ENCODE measurements around the gene AGAP9.
"Not testable (repeated sequence)": the region's sequence is repeated elsewhere in the genome, so short reads cannot be mapped to it uniquely, and the experiment has no call there.

Gene AGAP9

DNA sequence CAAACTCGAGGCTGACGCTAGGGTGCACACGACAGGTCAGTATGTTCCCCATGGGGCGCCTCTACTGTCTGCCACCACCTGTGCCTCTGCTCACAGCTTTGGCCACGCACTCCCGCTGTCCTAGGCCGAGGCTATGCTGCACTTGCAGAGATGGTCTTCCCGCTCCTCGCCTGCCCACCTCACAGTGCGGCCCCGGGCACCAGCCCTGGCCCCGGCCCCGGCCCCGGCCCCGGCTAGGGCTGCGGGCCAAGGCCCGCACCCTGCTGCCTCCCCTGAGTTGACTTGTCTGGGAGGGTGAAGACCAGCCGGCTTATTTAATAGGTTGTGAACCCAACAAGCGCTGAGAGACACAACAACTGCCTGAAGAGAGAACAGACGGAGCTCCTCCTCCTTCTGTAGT is at the start of gene AGAP9:
Gene AGAP9, minus strand, starts transcription at position 164 of the 400 bp plus-strand sequence. Its CDS starts 112 bp downstream, at position 52.
- not testable (repeated sequence) for DNase-seq (ENCODE audit: low read depth)

DNA sequence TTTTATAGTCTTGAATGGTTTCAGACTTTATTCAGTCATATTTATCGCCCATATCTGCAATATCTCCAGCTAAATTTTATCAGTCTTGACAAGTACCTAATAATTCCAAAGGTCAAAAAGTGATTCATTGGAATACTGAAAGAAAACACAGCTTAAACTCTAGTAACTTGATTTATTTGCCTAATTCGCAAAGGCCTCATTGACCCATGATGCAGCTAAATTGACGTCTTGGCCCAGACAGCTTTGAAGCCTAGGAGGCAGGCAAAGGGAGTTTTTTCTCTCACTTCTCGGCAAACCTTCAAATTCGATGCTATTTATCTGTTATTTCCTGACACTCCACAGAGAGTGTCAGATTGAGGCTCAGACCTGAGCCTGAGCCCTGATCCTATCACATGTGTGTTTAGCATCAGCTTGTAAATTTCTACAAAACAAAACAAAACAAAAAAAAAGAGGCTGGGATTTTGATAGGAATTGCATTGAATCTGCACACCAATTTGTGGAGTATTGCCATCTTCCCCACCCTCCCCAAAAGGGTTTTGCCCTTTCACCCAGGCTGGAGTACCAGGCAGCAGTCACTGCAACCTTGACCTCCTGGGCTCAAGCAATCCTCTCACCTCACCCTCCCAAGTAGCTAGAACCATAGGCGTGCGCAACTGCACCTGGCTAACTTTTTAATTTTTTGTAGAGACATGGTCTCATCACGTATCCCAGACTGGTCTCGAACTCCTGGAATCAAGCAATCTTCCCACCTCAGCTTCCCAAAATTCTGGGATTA is 47.9 kb upstream of the AGAP9 start:
- DNase-seq (ENCODE audit: low read depth), result not testable (repeated sequence)

DNA sequence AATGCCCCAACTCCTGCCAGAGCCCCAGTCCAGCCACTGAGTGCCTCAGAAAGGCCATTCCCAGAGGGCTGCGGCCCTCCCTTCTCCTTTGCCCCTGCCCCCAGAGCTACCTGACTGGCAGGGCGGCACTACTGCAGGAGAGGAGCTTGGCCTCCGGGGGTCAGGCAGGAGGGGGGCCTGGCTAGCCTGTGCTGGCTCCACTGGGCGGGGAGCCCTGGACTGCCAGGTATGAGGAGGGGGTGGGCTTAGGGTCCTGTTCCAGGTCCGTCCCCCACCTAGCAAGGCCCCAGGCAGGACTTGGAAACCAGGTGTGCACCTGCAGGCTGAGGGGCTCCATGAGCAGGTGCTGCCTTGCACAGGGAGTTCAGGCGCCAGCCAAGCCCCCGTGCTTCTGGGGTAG is 43.3 kb upstream of the AGAP9 start:
- not testable (repeated sequence) for DNase-seq (ENCODE audit: low read depth)

DNA sequence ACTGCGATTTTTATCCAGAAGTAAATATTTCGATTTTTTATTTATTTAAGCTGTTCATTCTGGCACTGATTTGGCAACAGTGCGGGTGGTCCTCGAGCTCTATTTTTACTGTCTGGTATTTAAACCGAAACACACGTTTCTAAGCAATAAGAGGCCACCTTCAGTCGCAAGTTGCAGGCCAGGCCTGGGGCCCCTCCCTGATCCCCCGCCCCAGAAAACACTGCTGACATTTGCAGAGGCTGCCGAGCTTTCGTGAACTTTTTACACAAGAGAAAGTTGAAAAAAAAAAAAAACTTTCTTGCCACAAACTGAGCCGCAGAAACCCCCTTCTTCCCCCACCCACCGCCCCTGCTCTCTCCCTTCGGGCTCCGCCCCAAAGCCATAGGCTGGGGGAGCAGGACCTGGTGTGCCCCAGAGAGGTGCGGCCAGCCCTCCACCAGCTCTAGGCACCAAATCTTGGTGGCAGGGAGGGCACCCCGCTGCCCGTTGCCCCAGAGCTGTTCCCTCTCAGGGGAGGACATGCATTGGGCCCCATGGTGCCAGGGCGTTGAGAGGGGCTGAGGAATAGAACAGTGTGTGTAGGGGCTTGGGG is 42.8 kb upstream of the AGAP9 start:
- not testable (repeated sequence) for DNase-seq (ENCODE audit: low read depth)

DNA sequence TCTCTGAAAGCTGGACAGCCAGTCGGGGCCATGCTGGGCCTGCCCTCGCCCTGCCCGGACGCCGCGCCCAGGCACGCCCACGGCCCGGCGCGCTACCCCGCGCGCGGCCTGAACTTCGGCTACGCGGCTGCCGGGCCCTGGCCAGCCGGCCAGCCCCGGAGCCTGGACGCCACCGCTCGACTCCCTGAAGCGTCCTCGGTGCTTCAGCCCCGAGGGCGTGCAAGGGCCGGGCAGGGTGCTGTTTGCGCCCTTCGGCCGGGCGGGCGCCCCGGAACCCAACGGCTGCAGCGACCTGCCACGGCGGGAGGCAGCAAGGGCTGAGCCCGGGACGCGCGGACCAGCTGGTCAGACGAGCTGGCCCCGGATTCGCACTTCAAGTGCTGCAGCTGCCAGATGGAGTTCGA is 42.1 kb upstream of the AGAP9 start:
- not testable (repeated sequence) for DNase-seq (ENCODE audit: low read depth)

DNA sequence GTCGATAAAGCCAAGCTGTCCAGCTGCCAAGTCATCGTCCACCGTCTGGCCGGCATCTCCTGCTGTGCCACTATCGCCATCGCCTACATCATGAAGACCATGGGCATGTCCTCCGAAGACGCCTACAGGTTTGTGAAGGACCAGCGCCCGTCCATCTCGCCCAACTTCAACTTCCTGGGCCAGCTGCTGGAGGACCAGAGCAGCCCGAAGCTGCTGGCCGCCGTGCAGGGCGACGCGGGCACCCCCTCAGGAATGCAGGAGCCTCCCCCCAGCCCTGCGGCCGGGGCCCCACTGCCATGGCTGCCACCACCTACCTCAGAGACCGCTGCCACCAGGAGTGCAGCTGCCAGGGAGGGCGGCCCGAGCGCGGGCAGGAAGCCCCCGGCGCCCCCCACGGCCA is 41.5 kb upstream of the AGAP9 start:
- DNase-seq (ENCODE audit: low read depth), result not testable (repeated sequence)

DNA sequence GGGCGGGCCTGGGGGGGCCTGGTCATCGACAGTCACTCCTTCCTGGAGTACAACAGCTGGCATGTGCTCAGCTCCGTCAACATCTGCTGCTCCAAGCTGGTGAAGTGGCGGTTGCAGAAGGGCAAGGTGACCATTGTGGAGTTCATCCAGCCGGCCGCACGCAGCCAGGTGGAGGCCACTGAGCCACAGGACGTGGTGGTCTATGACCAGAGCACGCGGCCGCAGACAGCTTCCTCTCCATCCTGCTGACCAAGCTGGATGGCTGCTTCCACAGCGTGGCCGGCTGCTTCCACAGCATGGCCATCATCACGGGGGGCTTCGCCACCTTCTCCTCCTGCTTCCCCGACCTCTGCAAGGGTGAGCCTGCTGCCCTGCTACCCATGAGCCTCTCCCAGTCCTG is 40.9 kb upstream of the AGAP9 start:
- not testable (repeated sequence) for DNase-seq (ENCODE audit: low read depth)

DNA sequence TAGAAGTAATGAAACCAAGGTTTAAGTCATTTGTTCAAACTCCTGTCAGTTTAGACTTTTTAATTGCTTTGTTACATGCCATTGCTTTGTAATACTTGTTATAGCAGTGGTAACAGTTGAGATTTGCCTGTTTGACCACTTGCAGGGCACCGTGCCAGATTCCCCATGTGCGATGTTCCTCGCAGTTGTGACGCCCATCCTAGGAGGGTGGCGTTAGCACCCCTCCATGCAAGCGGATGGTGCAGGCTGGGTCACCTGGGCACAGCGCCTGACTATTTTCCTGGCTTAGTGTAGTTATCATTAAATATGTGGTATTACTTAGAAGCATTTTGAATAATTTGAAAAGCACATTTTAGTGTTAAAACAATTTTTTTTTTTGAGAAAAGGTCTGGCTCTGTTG is 37.0 kb upstream of the AGAP9 start:
- DNase-seq (ENCODE audit: low read depth), result not testable (repeated sequence)

DNA sequence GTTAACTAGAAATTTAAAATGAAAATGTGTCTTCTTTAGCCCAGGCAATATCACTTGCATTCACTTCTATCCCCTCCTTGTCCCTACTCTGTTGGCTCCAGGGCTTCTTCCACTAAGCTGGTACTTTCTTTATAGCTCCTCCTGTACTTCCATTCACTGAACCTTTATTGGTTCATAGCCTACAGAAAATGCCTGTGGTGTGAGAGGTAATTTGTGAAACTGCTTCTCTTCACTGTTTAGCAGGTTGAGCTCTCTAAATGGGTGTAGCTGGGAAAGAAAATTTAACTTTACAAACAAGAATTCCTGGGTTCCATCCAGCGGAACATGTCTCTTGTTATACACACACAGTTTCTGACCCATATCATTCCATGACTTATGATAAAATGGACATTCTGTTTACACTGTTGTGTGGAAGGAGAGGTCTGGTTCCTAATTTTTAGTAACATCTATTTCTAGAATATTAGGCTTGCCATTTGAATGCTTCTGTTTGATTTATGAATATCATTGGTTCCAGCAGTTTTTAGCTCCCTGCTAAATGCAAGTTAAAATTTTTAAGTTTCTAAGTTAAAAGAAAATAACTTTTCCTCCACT is 36.4 kb upstream of the AGAP9 start:
- DNase-seq (ENCODE audit: low read depth), result not testable (repeated sequence)

DNA sequence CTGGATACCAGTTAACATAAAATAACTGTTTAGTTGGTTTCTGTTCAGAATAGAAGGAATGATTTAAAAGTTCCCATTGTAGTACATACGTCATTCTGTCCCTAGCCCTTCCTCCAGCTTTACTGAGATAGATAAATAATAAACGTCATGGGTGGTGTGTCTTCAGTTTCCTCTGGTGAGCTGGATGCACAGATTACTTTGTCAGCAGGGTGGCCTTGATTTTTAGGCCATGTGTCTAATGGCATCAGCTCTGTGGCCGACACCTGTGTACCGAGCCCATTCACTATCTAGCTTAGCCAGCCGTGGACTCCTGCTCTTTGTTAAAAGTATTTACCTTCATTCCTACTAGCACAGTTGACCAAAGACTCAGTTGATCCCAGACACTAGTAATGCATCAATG is 34.7 kb upstream of the AGAP9 start:
- DNase-seq (ENCODE audit: low read depth), result not testable (repeated sequence)

DNA sequence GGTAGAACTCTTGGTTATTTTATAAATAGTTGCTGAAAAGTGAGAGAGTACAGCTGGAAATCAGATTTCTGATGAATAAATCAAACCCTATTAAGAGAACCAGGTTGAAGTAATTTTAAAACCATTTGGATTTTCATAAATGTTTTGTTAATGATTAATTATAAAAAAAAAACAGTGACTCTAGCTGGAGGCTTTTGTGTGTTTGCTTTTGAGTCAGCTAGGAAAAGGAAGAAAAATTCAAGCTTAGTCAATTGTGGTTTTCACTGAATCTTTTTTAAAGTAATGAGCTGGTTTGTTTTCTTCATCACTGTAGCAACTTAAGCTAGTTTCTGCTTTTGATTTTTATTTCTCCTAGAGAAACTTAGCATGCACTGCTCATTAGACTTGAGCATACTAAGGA is 34.2 kb upstream of the AGAP9 start:
- not testable (repeated sequence) for DNase-seq (ENCODE audit: low read depth)

DNA sequence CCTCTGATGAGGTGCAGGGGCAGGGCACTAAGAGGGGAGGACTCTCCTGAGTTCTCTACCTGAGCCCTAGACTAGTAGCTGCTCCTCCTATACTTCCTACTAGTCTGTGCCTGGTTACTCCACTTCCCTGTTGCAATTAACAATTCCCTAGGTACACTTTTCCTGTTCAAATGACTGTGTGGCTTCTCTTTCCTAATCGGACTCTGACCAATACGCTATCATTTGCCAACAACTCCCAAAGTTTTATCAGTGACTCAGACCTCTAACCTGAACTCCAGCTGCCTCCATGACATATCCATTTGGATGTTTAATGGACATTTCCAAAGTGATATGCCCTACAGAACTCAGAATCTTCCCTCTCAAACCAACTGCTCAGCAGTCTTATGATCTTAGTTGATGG is 31.9 kb upstream of the AGAP9 start:
- DNase-seq (ENCODE audit: low read depth), result not testable (repeated sequence)

DNA sequence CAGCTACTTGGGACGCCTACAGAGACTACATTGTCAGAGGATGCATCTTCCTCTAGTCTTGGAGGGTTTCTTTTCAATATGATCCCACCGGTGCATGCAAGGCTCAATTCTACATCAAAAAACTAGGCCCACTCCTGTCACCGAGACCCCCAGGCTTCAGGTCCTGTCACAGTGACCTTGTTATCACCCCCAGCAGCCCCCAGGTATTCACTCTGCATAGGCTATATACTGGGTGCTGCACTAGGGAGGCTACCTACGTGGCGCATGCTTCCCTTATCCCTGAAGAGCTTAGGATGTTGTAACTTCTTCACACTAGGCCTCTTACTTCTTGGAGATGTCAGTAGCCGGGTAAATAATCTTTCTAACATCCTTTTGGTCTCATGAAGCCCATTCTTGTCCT is 31.1 kb upstream of the AGAP9 start:
- DNase-seq (ENCODE audit: low read depth), result not testable (repeated sequence)

DNA sequence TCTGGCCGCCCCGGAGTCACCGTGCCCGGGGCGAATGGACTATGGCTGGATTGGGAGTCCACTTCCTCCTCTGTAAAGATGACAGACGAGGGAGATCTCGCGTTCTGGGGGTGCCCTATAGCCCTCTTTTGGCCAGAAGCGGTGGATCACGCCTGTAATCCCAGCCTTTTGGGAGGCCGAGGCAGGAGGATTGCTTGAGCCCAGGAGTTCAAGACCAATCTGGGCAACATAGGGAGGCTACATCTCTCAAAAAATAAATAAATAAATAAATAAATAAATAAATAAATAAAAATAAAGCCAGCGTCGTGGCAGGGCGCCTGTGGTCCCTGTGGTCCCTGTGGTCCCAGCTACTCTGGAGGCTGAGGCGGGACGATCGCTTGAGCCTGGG is 30.4 kb upstream of the AGAP9 start:
- DNase-seq (ENCODE audit: low read depth), result not testable (repeated sequence)

DNA sequence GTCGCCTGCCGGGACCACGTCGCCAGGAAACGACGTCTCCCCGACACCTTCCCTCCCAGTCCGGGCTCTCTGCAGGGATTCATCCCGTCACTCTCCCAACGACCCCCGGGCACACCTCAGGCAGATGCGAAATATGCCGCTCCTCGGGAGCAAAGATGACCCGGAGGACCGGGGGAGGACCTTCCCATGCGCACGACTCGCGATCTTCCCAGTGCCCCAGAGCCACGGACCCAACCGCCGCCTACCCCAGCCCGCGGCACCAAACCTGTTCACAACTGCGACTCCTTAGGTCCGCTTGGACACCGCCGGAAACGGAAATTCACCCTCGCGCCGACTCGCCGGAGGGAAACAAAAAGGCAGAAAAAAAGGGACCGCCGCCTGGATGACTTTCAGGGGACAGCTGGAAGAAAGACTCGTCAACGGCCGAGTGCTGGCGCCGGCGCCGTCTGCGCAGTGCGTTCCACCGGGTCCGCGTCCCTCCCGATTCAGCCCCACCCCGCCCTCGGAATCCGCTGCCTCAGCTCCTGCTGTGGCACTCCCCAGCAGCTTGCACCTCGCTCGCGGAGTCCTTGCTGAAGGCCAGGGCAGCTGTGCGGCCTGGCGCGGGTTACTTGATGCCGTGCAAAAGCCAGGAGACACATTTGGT is 29.9 kb upstream of the AGAP9 start:
- DNase-seq (ENCODE audit: low read depth), result peak; percentile 57

DNA sequence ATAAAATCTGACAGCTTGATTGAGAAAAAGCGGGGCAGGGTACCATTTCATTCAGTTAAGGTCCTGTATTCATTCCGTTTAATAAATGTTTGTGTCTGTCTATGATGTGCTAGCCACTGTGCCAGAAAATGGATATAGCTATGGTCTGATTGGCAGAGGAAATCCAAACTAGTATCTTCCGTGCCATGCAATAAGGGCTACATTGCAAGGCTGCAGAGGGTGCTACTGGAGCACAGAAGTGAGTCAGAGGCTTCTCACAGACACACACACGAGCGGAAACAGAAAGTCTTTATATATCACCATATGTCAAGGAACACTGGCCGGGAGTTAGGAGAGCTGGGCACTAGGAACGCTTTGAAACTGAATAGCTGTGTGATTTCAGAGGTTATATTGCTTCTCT is 29.3 kb upstream of the AGAP9 start:
- DNase-seq (ENCODE audit: low read depth), result not testable (repeated sequence)

DNA sequence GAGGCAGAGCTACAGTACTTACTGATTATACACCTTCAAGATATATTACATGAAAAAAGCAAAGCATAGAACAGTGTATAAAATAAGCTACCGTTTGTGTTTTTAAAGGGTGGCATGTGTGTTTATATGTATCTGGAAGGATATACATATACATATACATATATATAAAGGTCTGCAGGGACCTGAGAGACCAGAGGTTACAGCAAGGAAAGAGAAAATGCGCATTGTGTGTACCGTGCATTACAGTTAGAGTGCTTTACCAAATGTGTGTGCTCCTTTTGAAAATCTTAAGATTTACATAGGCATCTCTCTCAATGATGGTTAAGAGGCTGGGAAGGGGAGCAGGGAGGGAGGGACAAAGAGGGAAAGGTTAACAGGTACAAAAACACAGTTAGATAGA is 23.8 kb upstream of the AGAP9 start:
- not testable (repeated sequence) for DNase-seq (ENCODE audit: low read depth)

DNA sequence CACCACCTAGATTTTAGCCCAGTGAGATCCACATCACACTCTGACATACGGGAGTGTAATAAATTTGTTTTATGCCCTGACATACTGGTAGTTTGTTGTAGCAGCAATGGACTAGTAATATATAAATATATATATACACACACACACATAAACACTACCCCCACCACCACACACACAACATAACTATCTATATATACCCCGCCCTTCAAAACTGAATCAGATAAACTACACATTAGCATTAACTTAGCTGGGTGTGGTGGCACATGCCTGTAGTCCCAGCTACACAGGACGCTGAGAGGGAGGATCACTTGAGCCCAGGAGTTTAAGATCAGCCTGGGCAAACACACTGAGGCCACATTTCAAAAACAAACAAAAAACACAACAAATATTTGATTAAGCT is 13.0 kb upstream of the AGAP9 start:
- not testable (repeated sequence) for DNase-seq (ENCODE audit: low read depth)

DNA sequence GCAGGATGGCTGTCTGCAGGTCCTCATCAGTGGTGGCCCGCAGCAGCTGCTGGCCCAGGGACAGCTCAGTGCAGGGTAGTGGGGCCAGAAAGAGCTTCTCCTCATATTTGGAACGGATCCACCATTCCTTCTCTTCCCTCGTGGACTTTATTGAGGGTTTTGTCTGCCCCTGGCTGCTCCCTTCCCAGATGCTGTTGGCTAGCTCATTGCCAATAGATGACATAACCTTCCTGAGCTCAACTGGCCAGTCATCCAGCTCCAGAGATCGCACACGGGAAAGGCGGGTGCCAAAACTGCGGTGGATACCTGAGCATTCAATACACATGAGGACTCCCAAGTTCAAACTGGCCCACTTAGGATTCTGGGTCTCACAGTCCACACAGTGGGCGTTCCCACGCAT is 21.1 kb downstream of the AGAP9 start:
- not testable (repeated sequence) for DNase-seq (ENCODE audit: low read depth)

DNA sequence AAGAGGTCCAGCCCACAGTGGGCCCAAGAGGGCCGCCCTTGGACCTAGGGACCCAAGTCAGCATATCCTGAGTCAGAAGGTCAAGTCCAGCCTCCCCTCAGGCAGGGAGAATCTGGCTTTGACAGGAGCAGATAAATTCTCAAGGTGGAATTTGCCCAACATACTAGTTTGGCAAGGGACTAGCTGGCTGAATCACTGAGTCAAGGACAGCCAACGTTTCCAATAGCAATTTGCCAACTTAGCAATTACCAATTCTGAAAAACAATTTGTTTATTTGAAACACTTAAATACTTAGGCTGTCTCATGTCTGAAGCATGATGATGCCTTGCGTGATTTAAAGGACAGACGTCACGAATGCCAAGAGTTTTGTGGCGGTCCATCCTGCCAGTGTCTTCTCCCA is 29.2 kb downstream of the AGAP9 start:
- not testable (repeated sequence) for DNase-seq (ENCODE audit: low read depth)

DNA sequence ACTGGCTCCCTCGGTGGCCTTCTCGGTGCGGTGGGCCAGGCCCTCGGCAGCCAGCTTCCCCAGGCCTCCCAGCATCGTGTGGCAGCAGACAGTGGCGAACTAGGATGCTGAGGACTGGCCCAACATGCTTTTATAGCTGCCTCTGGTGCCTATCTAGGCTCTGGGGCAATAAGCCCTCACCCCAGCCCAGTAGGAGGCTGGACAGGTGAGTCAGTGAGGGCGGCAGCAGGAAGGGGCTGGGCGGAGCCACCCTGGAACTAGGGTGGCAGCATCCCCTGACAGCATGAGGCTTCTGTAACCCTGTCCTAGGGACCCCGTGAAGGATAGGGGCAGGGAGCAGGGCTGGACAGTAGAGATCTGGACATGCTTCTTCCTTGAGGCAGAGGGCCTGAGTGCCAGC is 31.8 kb downstream of the AGAP9 start, which contains the start of gene FAM25G:
Gene FAM25G, minus strand, starts transcription at position 101 of the 400 bp plus-strand sequence. Its CDS starts 26 bp downstream, at position 75.
- DNase-seq (ENCODE audit: low read depth), result not testable (repeated sequence)

DNA sequence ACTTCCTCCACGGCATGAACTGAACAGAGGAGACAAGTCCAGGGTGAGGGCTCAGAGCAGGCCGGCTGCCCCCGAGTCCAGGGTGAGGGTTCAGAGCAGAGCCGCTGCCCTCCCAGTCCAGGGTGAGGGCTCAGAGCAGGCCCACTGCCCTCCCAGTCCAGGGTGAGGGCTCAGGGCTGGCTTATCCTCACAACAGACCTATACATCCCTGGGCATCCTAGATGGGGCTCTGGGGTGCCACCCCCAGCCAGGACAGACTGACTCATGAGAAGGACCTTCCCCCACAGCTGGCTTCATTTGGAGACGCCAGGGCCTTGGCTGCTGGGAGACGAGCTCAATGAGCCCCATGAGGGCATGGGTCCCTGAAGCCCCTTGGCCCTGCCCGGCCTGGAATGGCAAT is 33.8 kb downstream of the AGAP9 start:
- DNase-seq (ENCODE audit: low read depth), result not testable (repeated sequence)
